Activated naive CD8-positive, alpha-beta T cell treated with anti-CD3 and anti-CD28 coated beads, Interleukin-2, amount 50 U/mL, for 16 hours (primary cell): ENCODE results near the gene ADCY9.

Experiments
- DNase-seq: peaks from one replicate; pipeline ENCODE4 v3.0.0-alpha.2; 2020; ENCODE audit warnings: low read depth, low spot score

The ADCY9 gene

DNA sequence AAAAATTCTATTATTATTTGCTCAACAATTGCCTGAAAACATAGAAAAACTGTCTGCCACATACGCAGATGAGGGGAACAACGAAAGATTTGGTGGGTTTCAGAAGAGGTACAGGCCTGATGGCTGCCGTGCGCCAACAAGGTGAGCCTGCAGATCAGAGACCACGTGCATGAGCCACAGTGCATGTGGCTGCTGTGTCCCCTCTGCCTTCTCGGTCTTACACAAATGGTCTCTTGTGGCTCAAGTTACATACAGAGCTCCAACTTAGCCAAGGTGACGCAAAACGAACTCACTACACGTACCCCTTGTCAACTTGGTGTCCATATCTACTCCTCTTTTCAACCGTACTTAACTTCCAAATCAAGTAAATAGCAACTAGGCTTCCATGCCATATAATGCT, 82.3 kb downstream of the ADCY9 start:
- no peak for DNase-seq

DNA sequence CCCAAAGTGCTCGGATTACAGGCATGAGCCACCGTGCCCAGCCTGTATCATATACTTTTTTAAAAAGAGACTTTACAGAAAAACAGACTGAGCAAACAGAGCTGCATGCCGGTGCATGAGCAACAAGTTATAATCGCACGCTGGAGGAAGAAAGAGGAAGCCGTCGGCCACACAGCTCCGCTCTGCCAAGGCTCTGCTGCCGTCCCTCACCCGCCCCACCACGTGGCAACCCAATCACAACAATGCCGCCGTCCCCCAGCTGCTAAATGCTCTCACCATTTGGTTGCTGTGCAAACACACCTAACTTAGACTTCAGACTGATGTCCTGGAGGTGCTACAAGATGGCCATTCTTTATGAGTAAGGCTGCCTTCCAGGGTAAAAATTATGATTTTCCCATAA, 83.5 kb downstream of the ADCY9 start:
- no peak for DNase-seq

DNA sequence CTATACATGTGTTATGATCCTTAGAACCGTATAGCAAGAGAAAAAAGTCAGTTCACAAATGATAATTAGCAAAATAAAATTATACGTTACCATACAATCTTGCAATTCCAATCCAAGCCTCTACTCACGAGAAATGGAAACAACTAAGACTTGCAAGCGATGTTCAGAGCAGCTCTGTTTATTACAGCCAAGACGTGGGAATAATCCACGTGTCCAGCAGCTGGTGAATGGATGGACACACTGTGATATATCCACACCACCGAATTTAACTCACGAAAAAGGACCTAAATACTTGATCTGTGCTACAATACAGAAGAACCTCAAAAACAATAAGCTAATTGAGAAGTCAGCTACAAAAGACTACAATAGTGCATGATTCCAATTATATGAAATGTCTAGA, 88.1 kb downstream of the ADCY9 start:
- DNase-seq = no peak

DNA sequence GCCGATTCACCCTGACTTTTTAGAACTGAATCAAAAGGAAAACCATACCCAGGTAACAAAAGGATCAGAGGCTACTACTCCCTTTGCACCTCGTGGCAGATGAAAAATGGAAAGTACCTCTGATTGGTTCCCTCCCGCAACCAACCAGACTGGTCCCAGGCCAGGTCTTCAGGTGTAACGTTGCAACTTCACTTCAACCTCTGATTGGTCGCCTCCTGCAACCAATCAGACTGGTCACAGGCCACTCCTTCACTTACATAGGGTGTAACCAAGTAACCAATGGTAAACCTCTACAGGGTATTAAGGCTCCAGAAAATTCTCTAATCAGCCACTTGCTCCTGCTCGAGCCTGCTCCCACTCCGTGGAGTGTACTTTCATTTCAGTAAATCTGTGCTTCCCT, 89.4 kb downstream of the ADCY9 start:
- DNase-seq = no peak

DNA sequence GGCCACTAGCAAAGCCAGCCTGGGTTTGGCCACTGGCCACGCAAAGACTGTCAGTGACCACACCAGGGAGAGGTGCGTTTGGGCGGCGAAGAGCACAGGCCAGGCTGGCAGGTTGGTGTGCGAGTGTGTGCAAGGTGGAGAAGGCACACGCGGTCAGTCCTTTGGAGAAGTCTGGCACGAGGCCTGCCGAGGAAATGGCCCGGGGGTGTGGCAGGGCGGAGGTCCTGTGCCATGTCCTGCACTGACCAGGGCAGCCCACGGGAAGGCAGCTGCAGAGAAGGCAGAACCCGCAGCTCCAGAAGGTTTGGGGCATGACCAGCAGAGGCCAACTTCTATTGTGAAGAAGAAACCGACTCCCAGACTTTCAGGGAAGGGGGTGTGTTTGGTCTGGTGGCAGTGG, 90.8 kb downstream of the ADCY9 start:
- no peak for DNase-seq

DNA sequence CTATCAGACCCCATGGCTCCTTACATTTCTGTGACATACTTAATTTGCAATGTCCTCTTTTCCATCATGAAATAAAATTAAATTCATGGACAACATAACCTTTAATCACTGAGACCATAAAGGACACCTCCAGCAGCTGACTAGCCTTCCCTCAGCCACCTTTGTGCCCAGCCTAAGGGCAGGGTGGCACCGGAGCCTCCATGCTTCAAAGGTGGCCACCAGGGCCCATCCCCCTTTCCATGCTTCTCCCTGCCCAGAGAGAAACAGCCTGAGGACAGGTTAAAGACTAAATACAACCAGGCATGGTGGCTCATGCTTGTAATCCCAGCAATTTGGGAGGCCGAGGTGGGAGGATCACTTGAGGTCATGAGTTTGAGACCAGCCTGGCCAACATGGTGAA, 94.3 kb downstream of the ADCY9 start:
- DNase-seq = no peak

DNA sequence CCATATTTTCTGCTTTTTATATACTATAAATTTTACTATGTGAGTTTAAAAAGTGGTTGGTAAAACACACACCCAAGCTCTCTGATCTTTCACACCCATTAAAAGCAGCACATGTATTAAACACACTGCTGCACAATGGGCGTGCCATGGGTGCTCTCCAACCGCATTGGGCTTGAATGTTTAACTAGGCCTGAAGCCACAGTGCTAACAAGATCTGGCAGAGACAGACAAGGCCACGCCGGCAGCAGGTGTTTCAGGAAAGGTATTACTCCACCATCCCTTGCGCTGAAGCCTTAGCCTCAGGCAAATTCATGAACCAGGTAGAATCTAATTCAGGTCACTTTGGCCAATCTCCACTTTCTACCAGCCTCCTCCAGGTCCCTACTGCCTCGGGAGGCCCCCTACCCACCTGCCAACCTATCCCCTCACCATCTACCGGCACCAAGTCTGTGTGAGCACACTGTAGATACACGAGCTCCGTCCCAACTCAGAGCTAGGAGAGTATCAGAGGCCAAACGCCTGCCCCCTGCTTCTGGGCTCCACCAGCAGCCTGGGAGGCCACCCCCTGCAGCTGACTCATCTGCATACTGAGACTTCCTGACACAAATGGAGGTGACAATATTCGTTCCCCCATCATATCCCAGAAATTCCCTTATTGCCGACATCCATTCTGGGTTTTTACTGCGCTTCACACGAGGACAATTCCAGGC, 95.0 kb downstream of the ADCY9 start:
- DNase-seq = no peak

DNA sequence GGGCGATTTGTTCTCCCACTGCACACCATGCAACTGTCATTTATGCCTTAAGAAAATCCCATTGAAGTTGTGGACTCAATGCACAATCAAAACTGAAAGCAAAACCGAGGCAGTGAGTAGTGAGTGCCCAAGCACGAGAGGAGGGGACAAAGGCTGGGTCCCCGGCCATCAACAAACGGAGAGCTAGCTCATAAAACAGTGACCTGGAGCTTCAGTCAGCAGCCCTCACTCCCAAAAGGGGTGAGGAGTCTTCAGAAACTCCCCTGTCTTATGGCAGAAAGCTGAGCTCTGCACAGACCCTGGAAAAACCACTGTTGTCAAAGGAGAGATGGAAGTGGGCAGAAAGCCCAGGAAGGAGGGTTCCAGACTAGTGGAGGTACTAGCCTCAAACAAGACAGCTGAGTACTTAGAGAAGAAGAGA, 96.9 kb downstream of the ADCY9 start:
- DNase-seq = no peak

DNA sequence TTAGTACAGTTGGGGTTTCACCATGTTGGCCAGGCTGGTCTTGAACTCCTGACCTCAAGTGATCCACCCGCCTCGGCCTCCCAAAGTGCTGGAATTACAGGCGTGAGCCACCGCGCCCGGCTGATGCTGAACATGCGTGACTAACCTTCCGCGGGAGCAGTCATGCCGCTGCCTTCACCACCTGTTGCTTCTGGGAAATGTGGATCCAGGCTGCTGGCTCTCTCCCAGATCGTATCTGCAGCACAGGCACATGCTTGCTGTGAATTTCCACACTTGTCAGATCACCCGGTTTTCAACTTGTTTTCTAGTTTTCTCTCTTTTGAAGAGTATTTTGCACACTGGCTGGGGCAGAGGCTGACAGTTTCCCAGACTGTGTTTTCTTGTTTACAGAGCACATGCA, 97.9 kb downstream of the ADCY9 start:
- DNase-seq = no peak

DNA sequence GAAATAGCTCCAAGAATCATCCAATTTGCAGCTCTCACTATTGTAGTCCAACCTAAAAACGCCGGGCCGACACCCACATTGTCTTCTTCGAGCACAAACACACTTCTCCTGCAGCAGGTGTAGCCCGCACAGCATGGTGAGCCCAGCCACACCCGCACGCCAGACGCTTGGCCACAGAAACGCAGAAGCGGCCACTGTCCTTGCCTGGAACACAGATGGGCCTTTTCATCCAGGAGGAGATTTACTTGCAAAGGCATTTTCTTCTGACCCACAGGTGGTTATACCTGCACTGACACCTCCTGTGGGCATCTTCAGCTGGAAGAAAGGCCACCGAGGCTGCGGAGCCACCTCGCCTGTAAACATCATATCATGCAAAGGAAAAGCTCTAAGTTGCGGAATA, 98.4 kb downstream of the ADCY9 start:
- no peak for DNase-seq

DNA sequence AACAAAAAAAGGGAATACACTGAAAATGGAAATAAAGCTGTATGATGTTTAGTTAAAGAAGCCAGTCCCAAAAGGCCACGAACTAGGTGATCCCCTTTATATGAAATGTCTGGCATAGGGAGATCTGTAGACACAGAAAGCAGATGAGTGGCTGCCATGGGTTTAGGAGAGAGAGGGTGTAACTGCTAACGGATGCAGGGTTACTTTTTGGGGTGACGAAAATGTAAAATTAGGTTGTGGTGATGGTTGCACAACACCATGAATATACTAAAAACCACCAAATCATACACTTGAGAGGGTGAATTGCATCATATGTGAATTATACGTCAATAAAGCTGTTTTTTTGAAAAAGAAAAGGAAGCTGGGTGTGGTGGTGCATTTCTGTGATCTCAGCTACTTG, 99.6 kb downstream of the ADCY9 start:
- no peak for DNase-seq

DNA sequence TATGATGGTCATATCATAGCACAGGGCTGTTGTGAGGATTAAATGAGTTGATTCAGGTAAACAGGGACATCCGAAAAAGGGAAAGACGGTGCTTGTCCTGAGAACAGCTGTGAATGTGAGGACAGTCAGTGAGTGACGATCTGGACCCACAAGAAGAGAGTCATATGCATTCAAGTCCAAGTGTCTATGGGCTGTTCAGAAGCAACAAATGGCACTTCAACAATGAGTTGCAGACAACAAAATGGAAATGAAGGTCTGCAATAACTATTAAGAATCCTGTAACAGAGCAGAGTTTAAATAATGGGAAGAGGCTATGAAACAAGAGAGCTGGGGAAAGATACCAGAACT, 100.3 kb downstream of the ADCY9 start:
- DNase-seq = no peak

DNA sequence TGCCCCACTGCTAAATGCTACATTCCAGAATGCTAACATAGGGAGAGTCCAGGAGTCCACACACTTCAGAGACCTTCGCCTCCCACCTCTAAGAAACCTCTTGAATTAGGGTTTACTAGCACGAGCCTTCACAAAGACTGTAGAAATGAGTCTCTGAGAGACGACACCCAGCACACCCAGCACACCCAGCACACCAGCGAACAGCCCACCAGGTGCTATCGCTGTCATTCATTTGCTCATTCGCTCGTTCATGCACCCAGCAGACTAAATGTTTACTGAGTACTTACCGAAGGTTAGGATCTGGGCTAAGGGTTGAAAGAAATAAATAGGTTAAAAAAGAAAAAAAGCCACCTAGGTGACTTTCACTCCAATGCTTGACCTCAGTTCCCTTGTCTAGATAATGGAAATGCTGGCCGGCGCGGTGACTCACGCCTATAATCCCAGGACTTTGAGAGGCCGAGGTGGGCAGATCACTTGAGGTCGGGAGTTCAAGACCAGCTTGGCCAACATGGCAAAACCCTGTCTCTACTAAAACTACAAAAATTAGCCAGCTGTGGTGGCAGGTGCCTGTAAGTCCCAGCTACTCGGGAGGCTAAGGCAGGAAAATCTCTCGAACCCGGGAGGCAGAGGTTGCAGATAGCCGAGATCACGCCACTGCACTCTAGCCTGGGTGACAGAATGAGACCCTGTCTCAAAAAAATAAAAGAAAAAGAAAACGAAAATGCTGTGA, 100.8 kb downstream of the ADCY9 start:
- DNase-seq = no peak

DNA sequence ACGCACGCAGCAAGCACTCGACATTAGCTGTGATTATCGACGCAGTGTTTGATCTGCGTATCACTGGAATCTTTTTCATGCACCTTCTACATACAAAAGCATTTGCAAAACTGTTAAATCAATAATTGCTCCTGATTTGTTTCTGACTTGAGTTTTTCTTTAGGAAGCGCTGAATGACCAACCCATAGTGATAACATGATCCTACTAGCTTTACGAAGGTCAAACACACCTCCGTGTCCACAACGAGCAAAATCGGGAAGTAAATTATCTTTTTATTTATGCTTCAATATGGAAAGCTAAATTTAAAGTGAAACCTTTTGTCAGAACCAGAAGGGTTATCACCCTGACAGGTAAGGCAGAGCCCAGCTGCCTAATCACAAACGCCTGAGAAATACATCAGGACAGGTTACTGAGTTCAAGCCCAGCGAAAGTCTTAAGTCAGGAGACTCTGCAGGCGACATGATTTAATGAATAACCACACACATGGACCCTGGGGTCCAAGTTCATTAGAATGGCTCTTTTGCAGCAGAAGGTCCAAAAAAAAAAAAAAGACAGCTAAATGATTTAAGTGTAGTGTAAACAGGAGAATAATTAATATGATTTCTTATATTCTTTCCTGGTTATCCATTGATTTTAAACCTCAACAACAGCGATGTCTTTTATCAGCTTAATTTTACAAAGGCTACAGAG, 104.2 kb downstream of the ADCY9 start:
- DNase-seq = no peak

DNA sequence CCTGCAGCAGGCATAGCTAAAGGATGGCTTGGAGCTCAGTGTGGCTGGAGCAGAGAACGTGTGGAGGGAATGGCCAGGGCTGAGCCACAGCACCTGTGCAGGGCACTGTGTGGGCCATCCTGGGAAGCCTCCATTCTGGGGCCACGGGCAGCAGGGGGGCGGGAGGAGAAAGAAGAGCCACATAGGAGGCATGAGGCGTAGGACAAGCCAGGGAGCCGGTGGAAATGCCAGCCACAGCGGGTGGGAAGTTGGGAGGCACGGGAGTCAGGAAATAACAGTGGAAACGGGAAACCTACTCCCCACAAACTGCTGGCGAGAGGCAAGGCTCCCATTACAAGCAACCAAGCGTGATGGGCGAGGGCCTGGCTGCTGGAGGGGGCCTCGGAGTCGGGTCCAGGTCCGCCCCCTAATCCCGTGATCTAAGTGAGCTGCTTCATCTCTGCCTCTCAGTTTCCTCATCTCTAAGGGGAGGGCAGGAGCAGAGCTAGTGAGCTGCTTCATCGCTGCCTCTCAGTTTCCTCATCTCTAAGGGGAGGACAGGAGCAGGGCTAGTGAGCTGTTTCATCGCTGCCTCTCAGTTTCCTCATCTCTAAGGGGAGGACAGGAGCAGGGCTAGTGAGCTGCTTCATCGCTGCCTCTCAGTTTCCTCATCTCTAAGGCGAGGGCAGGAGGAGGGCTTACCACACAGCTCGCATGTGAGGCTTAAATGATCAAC, 104.9 kb downstream of the ADCY9 start:
- DNase-seq = no peak

DNA sequence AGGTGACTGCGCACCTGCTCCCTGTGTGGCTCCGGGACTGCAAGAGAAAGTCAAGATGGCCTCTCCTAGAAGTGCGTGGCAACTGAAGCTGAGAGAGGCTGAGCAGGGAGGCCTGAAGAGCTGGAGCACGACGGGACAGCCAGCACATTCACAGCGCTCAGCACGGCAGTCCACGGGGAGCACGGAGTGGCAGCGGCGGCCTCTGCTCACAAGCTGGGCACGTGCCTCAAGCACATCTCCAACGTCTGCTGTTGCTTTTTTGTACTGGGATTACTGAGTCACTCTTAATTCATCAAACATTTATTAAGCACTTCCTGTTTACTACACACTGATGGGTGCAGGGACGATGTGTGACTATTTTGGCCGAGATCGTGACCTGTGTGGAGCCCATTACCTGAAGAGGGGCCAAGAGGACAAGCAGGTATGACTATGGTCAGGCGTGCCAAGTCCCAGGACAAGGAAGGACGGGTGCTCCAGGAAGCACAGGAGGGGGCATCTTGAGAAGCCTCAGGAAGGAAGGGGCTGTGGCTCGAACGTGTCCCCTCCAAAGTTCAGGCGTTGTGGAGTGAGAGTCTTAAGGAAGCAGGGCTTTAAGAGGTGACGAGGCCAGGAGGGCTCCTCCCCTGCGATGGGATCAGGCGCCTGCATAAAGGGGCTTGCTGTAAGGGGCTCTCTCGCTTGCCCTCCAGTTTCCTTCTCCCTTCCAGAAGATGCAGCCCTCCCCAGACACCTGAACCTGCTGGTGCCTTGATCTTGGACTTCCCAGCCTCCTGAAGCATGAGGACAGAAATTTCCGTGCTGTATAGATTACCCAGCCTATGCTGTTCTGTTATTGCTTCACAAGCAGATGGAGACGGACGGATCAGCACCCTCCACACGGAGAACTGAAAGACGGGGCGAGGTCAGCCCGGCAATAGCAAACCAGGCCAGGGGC, 105.8 kb downstream of the ADCY9 start:
- no peak for DNase-seq

DNA sequence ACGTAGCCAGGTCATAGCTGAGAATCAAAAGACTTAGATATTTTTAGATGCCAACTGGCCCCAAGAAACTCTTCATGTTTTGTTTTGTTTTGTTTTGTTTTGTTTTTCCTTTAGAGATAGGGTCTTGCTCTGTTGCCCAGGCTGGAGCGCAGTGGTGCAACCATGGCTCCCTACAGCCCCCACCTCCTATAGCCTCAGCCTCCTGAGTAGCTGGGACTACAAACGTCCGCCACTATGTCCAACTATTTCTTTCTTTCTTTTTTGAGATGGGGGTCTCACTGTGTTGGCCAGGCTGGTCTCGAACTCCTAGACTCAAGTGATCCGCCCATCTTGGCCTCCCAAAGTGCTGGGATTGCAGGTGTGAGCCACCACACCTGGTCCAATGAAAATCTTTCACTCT, 107.1 kb downstream of the ADCY9 start:
- no peak for DNase-seq

DNA sequence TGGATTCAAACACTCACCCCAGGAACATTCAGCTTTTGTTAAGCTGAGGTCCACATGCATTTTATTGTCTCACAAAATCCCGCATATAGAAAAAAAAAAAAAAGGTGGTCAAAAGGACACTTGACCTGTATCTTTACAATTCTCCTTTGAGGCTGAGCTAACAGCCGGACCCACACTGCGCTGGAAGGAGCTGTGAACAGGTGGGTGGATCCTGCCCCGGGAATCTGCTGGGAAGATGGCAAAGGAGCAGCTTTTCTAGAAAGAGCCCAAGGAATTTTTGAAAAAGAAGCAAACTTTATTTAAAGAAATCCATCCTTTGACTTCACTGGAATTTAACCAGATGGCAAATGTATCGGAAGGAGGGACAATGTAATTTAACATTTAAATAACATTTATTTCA, 108.1 kb downstream of the ADCY9 start:
- no peak for DNase-seq

DNA sequence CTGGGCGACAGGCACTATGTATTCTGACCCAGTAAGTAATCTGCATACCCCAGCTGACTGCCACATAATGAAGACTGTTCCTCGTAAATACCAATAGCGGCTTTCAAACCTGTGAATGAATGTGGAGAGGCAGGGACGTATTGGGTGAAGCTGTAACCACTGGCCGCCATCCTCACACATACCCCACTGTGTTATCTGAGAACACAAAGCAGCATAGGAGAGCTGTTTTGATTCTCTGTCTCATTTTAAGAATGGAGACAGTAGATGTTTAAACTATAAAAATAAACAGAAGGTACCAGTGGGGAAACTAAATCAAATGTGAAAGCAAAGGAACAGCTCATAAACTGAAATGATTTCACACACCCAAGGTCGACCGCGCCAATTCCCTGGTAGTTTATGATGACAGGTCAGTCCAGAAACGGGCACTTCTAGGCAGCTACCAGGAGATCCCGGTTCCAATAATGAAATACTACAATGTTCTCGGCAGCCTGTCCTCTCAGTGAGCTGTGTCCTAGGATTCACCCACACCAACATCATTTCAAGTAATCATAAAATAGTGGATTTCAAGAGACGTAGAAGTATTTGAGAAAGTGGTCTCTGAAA, 109.7 kb downstream of the ADCY9 start:
- DNase-seq = no peak

DNA sequence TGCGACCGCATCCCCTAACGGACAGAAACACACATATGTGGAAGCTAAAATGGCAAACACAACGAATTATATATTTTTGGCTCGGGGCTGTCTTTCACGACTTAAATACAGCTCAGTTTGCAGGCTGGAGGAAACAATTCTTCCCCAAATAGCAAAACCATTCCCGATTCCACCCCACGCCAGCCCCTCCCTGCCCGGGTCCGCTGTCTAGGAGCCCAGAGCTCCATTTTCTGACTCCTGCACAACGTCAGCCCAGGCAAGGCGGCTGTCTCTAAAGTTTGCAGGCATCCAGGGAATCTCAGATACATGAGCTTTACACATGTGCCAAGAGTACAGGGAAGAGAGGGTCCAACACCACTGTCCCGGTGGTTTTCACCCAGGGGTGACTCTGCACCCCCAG, 110.5 kb downstream of the ADCY9 start:
- no peak for DNase-seq

DNA sequence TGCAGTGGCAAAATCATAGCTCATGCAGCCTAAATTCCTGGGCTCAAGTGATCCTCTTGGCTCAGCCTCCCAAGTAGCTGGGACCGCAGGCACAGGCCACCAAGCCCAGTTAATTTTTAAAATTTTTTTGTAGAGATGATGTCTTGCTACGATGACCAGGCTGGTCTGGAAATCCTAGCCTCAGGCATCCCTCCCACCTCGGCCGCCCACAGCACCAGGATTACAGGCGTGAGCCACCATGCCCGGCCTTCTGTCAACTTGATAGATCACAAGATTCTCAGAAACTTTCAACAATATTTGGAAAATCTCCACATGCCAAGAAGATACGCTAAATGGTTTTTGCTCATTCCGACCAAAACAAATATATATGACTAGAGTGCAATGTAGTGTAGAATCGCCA, 111.0 kb downstream of the ADCY9 start:
- DNase-seq = no peak
